ENCODE data around the gene BCCIP.

BCCIP gene

GRCh38 chr10:125797424-125797823 lies 25.9 kb upstream of the BCCIP start:
- no peak for ATAC-seq
- TF ChIP-seq ESRRG (CRISPR knock-in tag; IDR thresholded peaks at IDR 0.05) (no peak), GLIS3 (CRISPR knock-in tag; IDR thresholded peaks at IDR 0.05) (no peak), ZNF565 (CRISPR knock-in tag; conservative IDR thresholded peaks at IDR 0.05; ENCODE audit: low read depth) (no peak), CREB5 (CRISPR knock-in tag; IDR thresholded peaks at IDR 0.05; ENCODE audit: low read depth) (no peak), TCF4 (CRISPR knock-in tag; IDR thresholded peaks at IDR 0.05; ENCODE audit: borderline replicate concordance) (no peak), ZNF8 (CRISPR knock-in tag; IDR thresholded peaks at IDR 0.05) (no peak), PPARA (CRISPR knock-in tag; IDR thresholded peaks at IDR 0.05; ENCODE audit: borderline replicate concordance) (no peak), CSRNP3 (CRISPR knock-in tag; IDR thresholded peaks at IDR 0.05) (no peak), ZC3H10 (CRISPR knock-in tag; IDR thresholded peaks at IDR 0.05) (no peak), ISL1 (CRISPR knock-in tag; IDR thresholded peaks at IDR 0.05) (no peak)

GRCh38 chr10:125797994-125798662 lies 25.2 kb upstream of the BCCIP start:
- no peak for ATAC-seq
- no peak for TF ChIP-seq TOX (CRISPR knock-in tag; IDR thresholded peaks at IDR 0.05; ENCODE audit: borderline replicate concordance)
- no peak for TF ChIP-seq SNAI2 (CRISPR knock-in tag; IDR thresholded peaks at IDR 0.05)
- no peak for TF ChIP-seq POU6F1 (CRISPR knock-in tag; IDR thresholded peaks at IDR 0.05; ENCODE audit: borderline replicate concordance, low read depth)
- no peak for TF ChIP-seq PATZ1 (CRISPR knock-in tag; IDR thresholded peaks at IDR 0.05; ENCODE audit: borderline replicate concordance)
- TF ChIP-seq CSRNP3 (CRISPR knock-in tag; IDR thresholded peaks at IDR 0.05): no peak
- TF ChIP-seq ZNF70 (CRISPR knock-in tag; IDR thresholded peaks at IDR 0.05): no peak
- TF ChIP-seq ZNF8 (CRISPR knock-in tag; IDR thresholded peaks at IDR 0.05): no peak
- TF ChIP-seq ISL1 (CRISPR knock-in tag; IDR thresholded peaks at IDR 0.05): no peak
- no peak for TF ChIP-seq ARNTL (CRISPR knock-in tag; IDR thresholded peaks at IDR 0.05; ENCODE audit: borderline replicate concordance, low read depth)
- no peak for TF ChIP-seq TSHZ2 (CRISPR knock-in tag; IDR thresholded peaks at IDR 0.05)
- TF ChIP-seq OSR1 (CRISPR knock-in tag; IDR thresholded peaks at IDR 0.05): no peak
- no peak for TF ChIP-seq RARB (CRISPR knock-in tag; IDR thresholded peaks at IDR 0.05)
- TF ChIP-seq ZC3H10 (CRISPR knock-in tag; IDR thresholded peaks at IDR 0.05): no peak
- no peak for TF ChIP-seq ZFP3 (CRISPR knock-in tag; IDR thresholded peaks at IDR 0.05)
- no peak for TF ChIP-seq ZNF565 (CRISPR knock-in tag; conservative IDR thresholded peaks at IDR 0.05; ENCODE audit: low read depth)
- no peak for TF ChIP-seq CREB5 (CRISPR knock-in tag; IDR thresholded peaks at IDR 0.05; ENCODE audit: low read depth)

All from SK-N-SH treated with all-trans-retinoic acid at 6 μM for 48 hours (cell line).